Trophoblast cell (in vitro differentiated cells and primary cell): ENCODE measurements around the gene ATP1A1.

ENCODE experiments used
- DNase-seq, 2 donors: peaks; one replicate each; pipeline ENCODE4 v3.0.0-alpha.2; 2016
- H2AFZ ChIP-seq: 2 replicates; pipeline ENCODE4 v1.6.1; 2013; ENCODE audit warnings: low read length, moderate library complexity, mild to moderate bottlenecking; ENCODE audit not compliant: insufficient read depth, poor library complexity
- H2AK5ac ChIP-seq: 2 replicates; pipeline ENCODE4 v1.6.1; 2013; ENCODE audit warnings: mild to moderate bottlenecking, low read length
- H2BK120ac ChIP-seq: 2 replicates; pipeline ENCODE4 v1.6.1; 2013; ENCODE audit warnings: low read length, mild to moderate bottlenecking, moderate library complexity; ENCODE audit not compliant: insufficient read depth, poor library complexity
- H2BK12ac ChIP-seq: 2 replicates; pipeline ENCODE4 v1.6.1; 2013; ENCODE audit warnings: mild to moderate bottlenecking, low read length, moderate library complexity
- H2BK5ac ChIP-seq: 2 replicates; pipeline ENCODE4 v1.6.1; 2013; ENCODE audit warnings: low read length, low read depth, moderate library complexity, mild to moderate bottlenecking; ENCODE audit not compliant: poor library complexity
- H3K14ac ChIP-seq: 2 replicates; pipeline ENCODE4 v1.6.1; 2013; ENCODE audit warnings: mild to moderate bottlenecking, low read length
- H3K18ac ChIP-seq: 2 replicates; pipeline ENCODE4 v1.6.1; 2013; ENCODE audit warnings: mild to moderate bottlenecking, low read length
- H3K23ac ChIP-seq: 2 replicates; pipeline ENCODE4 v1.6.1; 2013; ENCODE audit warnings: low read length
- H3K27ac ChIP-seq: 2 replicates; pipeline ENCODE4 v1.5.1; 2013; ENCODE audit warnings: low read depth, mild to moderate bottlenecking, inconsistent platforms, low read length, moderate library complexity
- H3K27me3 ChIP-seq: 2 replicates; pipeline ENCODE4 v1.6.1; 2013; ENCODE audit warnings: inconsistent platforms, mild to moderate bottlenecking, low read length, moderate library complexity; ENCODE audit not compliant: insufficient read depth
- H3K36me3 ChIP-seq, 2 experiments: 1 replicate in 1 of 2; 2 replicates in 1 of 2; pipeline ENCODE4 v1.6.1; 2013; ENCODE audit warnings: low read length in 2 of 2, mild to moderate bottlenecking in 2 of 2, moderate library complexity in 1 of 2; ENCODE audit not compliant: insufficient read depth in 2 of 2, control insufficient read depth in 1 of 2
- H3K4ac ChIP-seq: 2 replicates; pipeline ENCODE4 v1.6.1; 2013; ENCODE audit warnings: low read depth, mild to moderate bottlenecking, low read length, moderate library complexity
- H3K4me1 ChIP-seq, 2 experiments: 1 replicate in 1 of 2; 2 replicates in 1 of 2; pipeline ENCODE4 v1.6.1; 2013; ENCODE audit warnings: low read length in 2 of 2, mild to moderate bottlenecking in 2 of 2, moderate library complexity in 1 of 2; ENCODE audit not compliant: insufficient read depth in 2 of 2, control insufficient read depth in 1 of 2
- H3K4me2 ChIP-seq: 2 replicates; pipeline ENCODE4 v1.6.1; 2013; ENCODE audit warnings: inconsistent platforms, mild to moderate bottlenecking, low read length, moderate library complexity
- H3K4me3 ChIP-seq: 2 replicates; pipeline ENCODE4 v1.5.1; 2013; ENCODE audit warnings: mild to moderate bottlenecking, low read depth, low read length, inconsistent platforms
- H3K79me1 ChIP-seq: one replicate; pipeline ENCODE4 v1.6.1; 2013; ENCODE audit warnings: low read length
- H3K79me2 ChIP-seq: 2 replicates; pipeline ENCODE4 v1.6.1; 2013; ENCODE audit warnings: low read length, mild to moderate bottlenecking; ENCODE audit not compliant: control insufficient read depth, insufficient read depth, poor library complexity
- H3K9ac ChIP-seq: 2 replicates; pipeline ENCODE4 v1.6.1; 2013; ENCODE audit warnings: mild to moderate bottlenecking, low read length
- H3K9me3 ChIP-seq: 2 replicates; pipeline ENCODE4 v1.6.1; 2013; ENCODE audit warnings: low read depth, mild to moderate bottlenecking, control low read depth, inconsistent platforms, low read length; ENCODE audit not compliant: insufficient read depth
- H4K12ac ChIP-seq: 2 replicates; pipeline ENCODE4 v1.6.1; 2013; ENCODE audit warnings: low read depth, mild to moderate bottlenecking, low read length, moderate library complexity
- H4K8ac ChIP-seq: 2 replicates; pipeline ENCODE4 v1.6.1; 2013; ENCODE audit warnings: low read depth, mild to moderate bottlenecking, low read length, moderate library complexity
- H4K91ac ChIP-seq: one replicate; pipeline ENCODE4 v1.6.1; 2013; ENCODE audit warnings: low read depth, mild to moderate bottlenecking, low read length, moderate library complexity
- WGBS: extraction: QIAGEN DNeasy Blood & Tissue Kit; methylation state at CpG from one replicate; pipeline ENCODE4 v1.1.7; 2013; ENCODE audit warnings: missing lambda C conversion rate; ENCODE audit not compliant: insufficient read length, insufficient coverage; ENCODE audit errors: extremely low coverage; 5-methylcytosine and 5-hydroxymethylcytosine counted together

ATP1A1 gene

DNA sequence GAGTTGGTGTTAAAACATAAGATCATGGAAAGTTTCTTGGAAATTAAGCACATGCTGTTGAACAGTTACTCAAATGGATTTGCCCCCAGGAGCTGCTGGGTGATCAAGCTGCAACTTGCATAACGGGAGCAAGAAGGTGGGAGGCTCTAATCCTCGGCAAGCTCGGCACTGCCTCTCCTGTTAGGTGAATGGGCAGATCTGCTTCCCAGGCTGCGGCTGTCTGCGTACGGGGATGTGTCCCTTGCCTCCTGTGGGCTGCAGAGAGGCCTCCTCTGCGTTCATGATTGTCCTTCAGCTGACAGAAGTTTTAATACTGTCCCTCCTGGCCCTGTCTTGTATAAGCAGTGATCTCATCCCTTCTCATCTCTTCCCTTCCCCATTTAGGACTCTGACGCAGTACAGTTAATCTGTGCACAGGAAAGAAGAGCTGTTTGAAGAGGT is 36.7 kb downstream of the ATP1A1 start:
- Histone ChIP-seq H4K91ac (no peak overlapping the region), H3K4me1 (no peaks in the 10 kb centered on the region), H3K27me3 (no peaks in the 10 kb centered on the region), H2BK5ac (no peak overlapping the region), H3K4me3 (no peak overlapping the region), H3K4ac (no peak overlapping the region), H3K79me2 (no peaks in the 10 kb centered on the region), H2BK120ac (no peak overlapping the region), H2AFZ (no peak overlapping the region), H3K4me2 (no peak overlapping the region), H3K9ac (no peak overlapping the region), H3K27ac (no peak overlapping the region), H3K18ac (no peak overlapping the region), H2AK5ac (no peak overlapping the region), H3K14ac (no peak overlapping the region), H3K9me3 (no peaks in the 10 kb centered on the region), H4K12ac (no peak overlapping the region), H3K36me3 (peaks cover 22 to 31% of the 10 kb centered on the region in 2 experiments), H4K8ac (no peak overlapping the region), H3K79me1 (no peaks in the 10 kb centered on the region), H2BK12ac (no peak overlapping the region), H3K23ac (no peak overlapping the region)
- no peak for DNase-seq
- no CpG with 5 or more reads among the region's 8 CpGs for WGBS

DNA sequence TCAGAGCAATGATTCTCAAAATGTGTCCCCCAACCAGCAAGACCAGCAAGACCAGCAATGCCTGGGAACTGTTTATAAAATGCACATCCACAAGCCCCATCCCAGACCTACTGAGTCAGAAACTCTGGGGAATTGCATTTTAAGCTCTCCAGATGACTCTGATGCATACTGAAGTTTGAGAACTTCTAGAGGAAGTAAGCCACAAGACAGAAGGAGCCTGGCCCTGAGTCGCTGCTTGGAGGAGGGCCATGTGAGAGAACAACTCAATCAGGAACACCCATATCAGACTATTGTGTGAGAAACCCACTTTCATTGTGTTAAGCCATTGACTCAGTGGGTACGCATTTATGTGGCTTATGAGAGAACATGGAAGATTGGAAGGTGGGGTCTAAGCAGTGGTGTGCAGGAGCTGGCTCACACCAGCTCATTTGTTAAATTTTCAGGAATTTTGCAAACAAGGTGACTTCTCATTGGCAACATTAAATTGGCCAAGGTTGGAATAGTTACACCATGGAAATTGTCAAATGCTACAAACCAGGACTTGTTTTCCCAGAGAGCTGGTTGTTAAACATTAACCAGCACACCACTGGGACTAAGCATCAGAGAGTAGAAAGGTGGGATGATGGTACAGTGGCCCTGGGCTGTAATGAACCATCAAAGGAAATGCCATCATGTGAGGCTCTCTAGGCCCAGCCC is 38.9 kb downstream of the ATP1A1 start:
- no peak overlapping the region for H3K4ac ChIP-seq
- peaks cover 5 to 9% of the 10 kb centered on the region in 2 experiments for H3K36me3 ChIP-seq
- H3K4me2 ChIP-seq = no peak overlapping the region
- DNase-seq = no peak
- H4K8ac ChIP-seq = no peak overlapping the region
- H4K91ac ChIP-seq = no peak overlapping the region
- no peaks in the 10 kb centered on the region for H3K27me3 ChIP-seq
- H3K4me1 ChIP-seq = peaks cover 2 to 4% of the 10 kb centered on the region in 2 experiments
- WGBS = no CpG with 5 or more reads among the region's 2 CpGs
- no peak overlapping the region for H3K27ac ChIP-seq
- H2BK120ac ChIP-seq = no peak overlapping the region
- no peak overlapping the region for H2BK12ac ChIP-seq
- H2AFZ ChIP-seq = no peak overlapping the region
- peaks cover 1% of the 10 kb centered on the region for H3K79me2 ChIP-seq
- no peak overlapping the region for H2BK5ac ChIP-seq
- no peak overlapping the region for H3K18ac ChIP-seq
- no peak overlapping the region for H3K14ac ChIP-seq
- H4K12ac ChIP-seq = no peak overlapping the region
- H3K9me3 ChIP-seq = no peaks in the 10 kb centered on the region
- H3K4me3 ChIP-seq = no peak overlapping the region
- no peak overlapping the region for H3K9ac ChIP-seq
- no peak overlapping the region for H2AK5ac ChIP-seq
- H3K23ac ChIP-seq = no peak overlapping the region
- H3K79me1 ChIP-seq = no peaks in the 10 kb centered on the region

DNA sequence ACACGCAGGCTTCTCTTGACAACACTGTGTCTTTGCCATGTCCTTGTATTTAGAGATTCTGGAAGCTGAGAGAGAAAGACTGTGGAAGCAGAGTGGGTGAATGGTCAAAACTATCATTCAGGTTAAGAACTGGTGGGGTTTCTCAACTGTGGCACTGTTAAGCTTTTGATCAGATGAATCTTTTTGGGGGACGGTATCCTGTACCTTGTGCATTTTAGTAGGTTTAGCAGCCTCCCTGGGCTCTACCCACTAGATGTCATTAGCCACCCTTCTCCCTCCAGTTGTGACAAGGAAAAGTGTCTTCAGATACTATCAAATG is 39.4 kb downstream of the ATP1A1 start:
- H3K4ac ChIP-seq = no peak overlapping the region
- no CpG with 5 or more reads among the region's 2 CpGs for WGBS
- DNase-seq = no peak
- peaks cover 2 to 5% of the 10 kb centered on the region in 2 experiments for H3K4me1 ChIP-seq
- no peaks in the 10 kb centered on the region for H3K27me3 ChIP-seq
- H3K79me1 ChIP-seq = no peaks in the 10 kb centered on the region
- no peak overlapping the region for H3K14ac ChIP-seq
- H2BK120ac ChIP-seq = no peak overlapping the region
- no peak overlapping the region for H3K4me2 ChIP-seq
- no peak overlapping the region for H2BK12ac ChIP-seq
- H3K18ac ChIP-seq = no peak overlapping the region
- no peak overlapping the region for H4K91ac ChIP-seq
- H2AK5ac ChIP-seq = no peak overlapping the region
- no peak overlapping the region for H4K12ac ChIP-seq
- H3K4me3 ChIP-seq = no peak overlapping the region
- no peak overlapping the region for H4K8ac ChIP-seq
- peaks cover 1% of the 10 kb centered on the region for H3K79me2 ChIP-seq
- H3K9me3 ChIP-seq = no peaks in the 10 kb centered on the region
- peaks cover 2 to 5% of the 10 kb centered on the region in 2 experiments for H3K36me3 ChIP-seq
- H3K9ac ChIP-seq = no peak overlapping the region
- H2BK5ac ChIP-seq = no peak overlapping the region
- H3K23ac ChIP-seq = no peak overlapping the region
- H3K27ac ChIP-seq = no peak overlapping the region
- H2AFZ ChIP-seq = no peak overlapping the region

DNA sequence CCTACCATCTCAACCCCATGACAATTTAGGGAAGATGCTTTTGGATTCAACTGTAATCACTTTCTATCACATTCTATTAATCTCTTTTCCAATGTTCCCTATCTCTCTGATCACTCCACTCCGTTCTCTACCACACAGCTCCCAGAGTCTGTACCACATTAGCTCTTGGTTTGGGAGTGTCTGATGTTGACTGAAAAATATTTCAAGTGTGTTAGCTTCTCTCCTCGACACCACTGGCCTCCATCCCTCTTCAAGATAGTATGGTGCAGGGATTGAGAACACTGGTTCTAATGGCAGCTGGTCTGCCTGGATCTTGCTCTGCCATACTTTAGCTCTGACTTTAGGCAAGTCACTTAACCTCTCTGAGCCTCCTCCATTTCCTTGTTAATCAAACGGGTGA is 39.9 kb downstream of the ATP1A1 start:
- no peaks in the 10 kb centered on the region for H3K27me3 ChIP-seq

More for the DNA sequence above, 39.9 kb downstream of the ATP1A1 start:
- WGBS = no CpG with 5 or more reads among the region's 3 CpGs
- H3K9me3 ChIP-seq = no peaks in the 10 kb centered on the region
- H3K23ac ChIP-seq = no peak overlapping the region
- H3K79me1 ChIP-seq = peaks cover under 1% of the 10 kb centered on the region
- no peak overlapping the region for H3K4me2 ChIP-seq
- H4K12ac ChIP-seq = no peak overlapping the region
- H3K4me3 ChIP-seq = no peak overlapping the region
- H3K14ac ChIP-seq = no peak overlapping the region
- no peak overlapping the region for H3K27ac ChIP-seq
- no peak overlapping the region for H2AK5ac ChIP-seq
- H2BK12ac ChIP-seq = no peak overlapping the region
- H2BK120ac ChIP-seq = no peak overlapping the region
- peaks cover 6 to 7% of the 10 kb centered on the region in 2 experiments for H3K4me1 ChIP-seq
- H3K18ac ChIP-seq = no peak overlapping the region
- no peak overlapping the region for H4K8ac ChIP-seq
- no peak overlapping the region for H3K4ac ChIP-seq
- H2BK5ac ChIP-seq = no peak overlapping the region
- H4K91ac ChIP-seq = no peak overlapping the region
- H2AFZ ChIP-seq = no peak overlapping the region
- no peak for DNase-seq
- H3K79me2 ChIP-seq = peaks cover 1% of the 10 kb centered on the region
- H3K9ac ChIP-seq = no peak overlapping the region
- H3K36me3 ChIP-seq = peaks cover under 1 to 2% of the 10 kb centered on the region in 2 experiments
